Central memory CD8-positive, alpha-beta T cell (primary cell): ENCODE measurements around the gene RBM18.

Source experiments
- ATAC-seq: fragments of 150-1000 bp; cut with Tn5 transposase; replicated peaks from 2 replicates; pipeline ENCODE4 v1.10.0; 2022; ENCODE audit warnings: mild to moderate bottlenecking, moderate FRiP score, moderate number of reproducible peaks; ENCODE audit not compliant: poor library complexity, severe bottlenecking; ENCODE audit errors: extremely low read depth
- DNase-seq, 2 donors: peaks; one replicate each; pipeline ENCODE4 v3.0.0; 2021; ENCODE audit warnings: low spot score in 2 of 2
- H3K27ac Mint-ChIP-seq: one replicate; pipeline ENCODE4 v1.8.0; 2022; ENCODE audit warnings: low read depth, mild to moderate bottlenecking, moderate library complexity, mixed read lengths
- H3K27me3 Mint-ChIP-seq: one replicate; pipeline ENCODE4 v1.8.0; 2022; ENCODE audit warnings: mixed read lengths
- H3K36me3 Mint-ChIP-seq: one replicate; pipeline ENCODE4 v1.8.0; 2022; ENCODE audit warnings: mild to moderate bottlenecking, moderate library complexity, mixed read lengths; ENCODE audit not compliant: insufficient read depth
- H3K4me1 Mint-ChIP-seq: one replicate; pipeline ENCODE4 v1.8.0; 2022; ENCODE audit warnings: mixed read lengths
- H3K4me3 Mint-ChIP-seq: one replicate; pipeline ENCODE4 v1.8.0; 2022; ENCODE audit warnings: mild to moderate bottlenecking, moderate library complexity, mixed read lengths
- H3K9me3 Mint-ChIP-seq: one replicate; pipeline ENCODE4 v1.8.0; 2022; ENCODE audit warnings: mixed read lengths

RBM18 gene

DNA sequence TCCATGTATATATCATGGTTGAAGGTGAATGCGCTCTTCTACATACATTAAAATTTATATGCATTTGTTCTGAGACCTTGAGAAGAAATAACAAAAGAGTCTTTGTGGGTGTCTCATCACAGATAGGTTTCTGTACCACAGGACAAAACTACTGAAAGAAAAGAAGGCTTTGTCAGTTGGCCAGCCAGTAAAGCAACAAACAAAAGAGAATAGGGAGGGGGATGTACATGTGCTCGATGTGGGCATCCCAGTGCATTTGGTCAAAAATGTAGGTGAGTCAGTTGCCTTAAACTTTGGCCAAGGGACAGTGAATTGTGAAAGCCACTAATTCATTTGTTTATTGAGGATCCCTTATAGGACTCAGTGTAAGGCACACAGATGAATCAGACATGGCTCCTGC is 13.3 kb downstream of the RBM18 start:
- DNase-seq (no peak), ATAC-seq (no peak)
- peaks cover 46% of the 10 kb centered on the region for H3K36me3 Mint-ChIP-seq
- peaks cover 22% of the 10 kb centered on the region for H3K4me1 Mint-ChIP-seq
- H3K27ac Mint-ChIP-seq, result peak overlapping the region; percentile 54
- H3K9me3 Mint-ChIP-seq, result no peaks in the 10 kb centered on the region
- no peaks in the 10 kb centered on the region for H3K27me3 Mint-ChIP-seq
- H3K4me3 Mint-ChIP-seq, result no peak overlapping the region

DNA sequence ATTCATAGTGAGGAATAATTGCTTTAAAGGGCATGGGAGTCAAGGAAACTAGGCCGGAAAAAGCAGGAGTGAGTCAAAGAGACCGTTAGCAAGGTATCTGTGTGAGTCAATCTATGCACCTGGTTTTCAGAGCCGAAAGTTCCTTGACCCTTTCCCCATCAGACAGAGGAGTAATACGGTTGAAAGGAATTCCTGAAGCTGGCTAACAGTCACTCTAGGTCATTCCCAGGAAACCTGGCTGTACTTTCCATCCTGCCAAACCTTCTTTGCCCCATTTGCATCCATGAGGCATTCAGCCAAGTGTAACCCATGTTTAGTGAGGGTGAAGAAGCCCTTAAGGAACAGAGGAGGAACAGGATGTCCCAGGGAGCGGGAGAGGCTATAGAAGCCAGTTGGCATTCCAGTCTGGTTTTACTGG is 16.2 kb downstream of the RBM18 start:
- H3K9me3 Mint-ChIP-seq, result no peaks in the 10 kb centered on the region
- H3K4me3 Mint-ChIP-seq, result no peak overlapping the region

DNA sequence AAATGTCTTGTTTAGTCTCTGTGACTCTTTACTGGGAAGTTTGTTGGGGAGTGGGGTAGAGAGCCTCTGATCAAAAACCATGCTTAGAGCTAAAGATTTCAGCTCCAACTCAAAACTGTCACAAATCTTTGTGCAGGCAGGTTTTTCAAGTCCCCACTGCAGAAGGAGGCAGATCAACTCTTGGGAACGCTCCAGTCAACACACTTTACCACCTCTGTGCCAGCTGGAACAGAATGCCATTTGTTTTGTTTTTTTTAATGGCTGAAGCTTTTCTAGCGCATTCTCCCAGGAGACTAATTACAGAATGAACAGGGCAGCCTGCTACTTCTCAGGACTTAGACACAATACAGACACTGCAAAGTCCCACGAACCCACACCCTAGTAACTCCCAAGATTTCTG is 18.0 kb downstream of the RBM18 start:
- Mint-ChIP-seq H3K36me3 (peaks cover 64% of the 10 kb centered on the region), H3K4me3 (no peak overlapping the region), H3K27ac (no peak overlapping the region), H3K4me1 (no peaks in the 10 kb centered on the region), H3K27me3 (no peaks in the 10 kb centered on the region), H3K9me3 (no peaks in the 10 kb centered on the region)
- DNase-seq (no peak), ATAC-seq (no peak)

More for the DNA sequence above, 16.2 kb downstream of the RBM18 start:
- ATAC-seq (no peak), DNase-seq (no peak)
- Mint-ChIP-seq H3K27ac (no peak overlapping the region), H3K27me3 (no peaks in the 10 kb centered on the region), H3K4me1 (peaks cover 12% of the 10 kb centered on the region), H3K36me3 (peaks cover 57% of the 10 kb centered on the region)

DNA sequence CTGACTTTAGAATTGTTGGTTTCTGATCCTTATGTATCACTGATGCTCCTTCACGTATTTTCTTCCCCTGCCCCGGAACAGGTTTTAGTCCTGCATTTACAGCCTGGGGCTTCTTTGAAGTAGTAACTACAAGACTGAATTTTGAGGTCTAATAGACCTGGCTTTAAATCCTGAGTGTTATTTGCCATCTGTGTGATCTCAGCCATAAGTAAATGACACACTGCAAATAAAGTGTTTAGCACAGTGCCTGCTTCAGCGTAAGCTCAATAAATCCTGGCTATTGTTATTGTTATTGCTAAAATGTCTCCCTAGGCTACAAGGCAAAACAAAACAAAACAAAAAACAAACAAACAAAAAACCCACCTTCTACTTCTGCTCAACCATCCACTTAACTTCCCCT is 20.3 kb downstream of the RBM18 start:
- H3K4me3 Mint-ChIP-seq, result no peak overlapping the region
- H3K9me3 Mint-ChIP-seq, result no peaks in the 10 kb centered on the region
- H3K4me1 Mint-ChIP-seq, result no peaks in the 10 kb centered on the region
- ATAC-seq (no peak), DNase-seq (no peak)
- peaks cover 55% of the 10 kb centered on the region for H3K36me3 Mint-ChIP-seq
- H3K27me3 Mint-ChIP-seq, result no peaks in the 10 kb centered on the region
- no peak overlapping the region for H3K27ac Mint-ChIP-seq

DNA sequence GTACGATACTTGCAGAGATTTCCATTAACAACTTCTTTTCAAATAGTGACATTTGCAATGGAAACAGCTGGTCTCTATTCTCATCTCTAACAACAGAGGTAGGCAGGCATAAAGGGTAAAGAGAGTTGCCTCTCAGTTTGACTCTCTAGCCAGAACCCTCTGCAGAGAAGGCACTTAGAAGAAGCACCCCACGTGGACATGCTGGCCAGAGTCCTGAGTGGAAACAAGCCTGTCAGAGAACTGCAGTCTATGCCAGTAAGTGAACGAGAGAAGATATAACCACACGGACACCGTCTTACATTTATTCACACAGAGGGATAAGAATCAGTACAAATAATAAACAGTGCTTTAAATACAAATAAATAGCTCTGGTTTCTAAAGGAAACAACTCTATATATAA is 24.9 kb downstream of the RBM18 start:
- ATAC-seq (no peak), DNase-seq (no peak)
- H3K36me3 Mint-ChIP-seq, result peaks cover 34% of the 10 kb centered on the region
- no peaks in the 10 kb centered on the region for H3K27me3 Mint-ChIP-seq
- no peaks in the 10 kb centered on the region for H3K4me1 Mint-ChIP-seq
- no peaks in the 10 kb centered on the region for H3K9me3 Mint-ChIP-seq
- no peak overlapping the region for H3K27ac Mint-ChIP-seq
- no peak overlapping the region for H3K4me3 Mint-ChIP-seq

DNA sequence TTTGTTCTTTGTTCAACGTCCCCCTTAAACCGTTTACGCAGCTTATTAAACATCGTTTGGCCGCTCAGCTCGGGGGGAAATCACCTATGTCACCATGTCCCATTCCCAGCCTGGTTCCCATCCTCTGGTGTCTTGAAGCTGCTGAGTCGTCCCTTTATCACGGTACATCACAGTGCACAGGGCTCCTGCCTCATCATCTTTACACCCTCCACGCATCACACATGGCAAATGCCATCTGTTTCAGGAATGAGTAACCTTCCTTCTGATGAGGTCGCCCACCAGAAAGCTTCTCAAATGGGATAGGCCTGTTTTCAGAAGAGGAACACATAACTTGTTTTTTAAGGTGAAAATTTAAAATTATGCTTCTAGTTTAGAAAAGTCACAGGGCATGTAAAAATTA is 28.0 kb downstream of the RBM18 start:
- Mint-ChIP-seq H3K4me1 (no peaks in the 10 kb centered on the region), H3K4me3 (no peak overlapping the region), H3K27me3 (no peaks in the 10 kb centered on the region), H3K27ac (no peak overlapping the region), H3K9me3 (no peaks in the 10 kb centered on the region), H3K36me3 (peaks cover 14% of the 10 kb centered on the region)
- ATAC-seq (no peak), DNase-seq (no peak)

DNA sequence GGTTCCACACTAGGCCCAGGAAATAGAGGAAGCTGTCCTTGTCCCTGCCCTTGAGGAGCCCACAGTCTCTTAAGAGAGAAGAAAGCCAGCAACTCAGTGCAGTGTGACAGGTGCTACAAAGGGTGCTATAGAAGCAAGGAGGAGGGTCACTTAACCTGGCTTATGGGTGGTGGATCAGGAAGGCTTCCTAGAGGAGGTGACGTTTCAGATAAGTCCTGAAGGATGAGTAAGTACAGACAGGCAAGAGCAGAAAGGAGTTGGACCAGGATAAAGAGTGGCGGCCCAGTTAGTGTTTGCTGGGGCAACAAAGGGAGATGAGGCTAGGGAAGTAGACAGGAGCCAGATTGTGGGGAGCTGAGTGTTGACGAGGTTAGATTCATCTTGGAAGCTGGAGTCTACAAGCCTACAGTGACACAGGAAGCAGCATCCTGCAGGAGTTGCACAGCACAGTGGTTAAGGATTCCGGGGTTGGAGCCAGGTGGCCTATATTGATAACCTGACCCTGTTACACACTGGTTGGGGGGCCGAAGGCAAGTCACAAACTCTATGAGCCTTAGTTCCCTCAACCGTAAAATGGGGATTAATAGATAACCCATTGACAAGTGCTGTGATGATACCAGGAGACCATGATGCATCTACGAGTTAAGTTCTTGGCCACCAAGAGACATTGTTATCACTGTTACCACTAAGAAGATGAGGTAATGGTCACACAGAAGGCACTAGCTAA is 30.5 kb downstream of the RBM18 start:
- Mint-ChIP-seq H3K36me3 (peaks cover 5% of the 10 kb centered on the region), H3K4me3 (no peak overlapping the region), H3K9me3 (no peaks in the 10 kb centered on the region), H3K27me3 (no peaks in the 10 kb centered on the region), H3K4me1 (no peaks in the 10 kb centered on the region), H3K27ac (no peak overlapping the region)
- ATAC-seq (no peak), DNase-seq (no peak)

DNA sequence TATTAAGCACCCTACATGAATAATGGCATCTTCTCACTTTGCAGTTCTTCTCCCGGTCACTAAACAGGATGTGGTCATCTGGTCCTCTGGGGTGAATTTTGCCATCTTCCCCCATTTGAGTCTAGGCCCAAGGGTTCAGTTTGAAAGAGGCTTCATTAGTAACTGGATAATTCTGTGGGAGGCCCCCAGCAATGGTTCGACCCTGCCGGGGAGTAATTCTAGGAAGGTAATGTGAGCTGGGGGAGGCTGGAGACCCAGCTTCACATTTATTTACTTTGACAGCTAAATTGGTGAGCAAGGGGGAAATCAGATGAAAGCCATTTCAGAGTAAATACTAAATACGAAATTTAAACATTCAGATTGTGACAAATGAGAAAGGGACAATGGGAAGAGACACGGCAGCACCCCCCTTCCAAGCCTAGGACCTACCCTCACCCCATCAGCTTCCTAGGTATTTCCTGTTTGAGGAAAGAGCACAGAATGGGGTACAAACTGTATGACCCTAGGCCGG is 31.8 kb downstream of the RBM18 start:
- no peaks in the 10 kb centered on the region for H3K36me3 Mint-ChIP-seq
- no peaks in the 10 kb centered on the region for H3K4me1 Mint-ChIP-seq
- H3K27me3 Mint-ChIP-seq, result no peaks in the 10 kb centered on the region
- DNase-seq, result no peak
- no peak for ATAC-seq
- no peaks in the 10 kb centered on the region for H3K9me3 Mint-ChIP-seq
- H3K4me3 Mint-ChIP-seq, result no peak overlapping the region
- H3K27ac Mint-ChIP-seq, result no peak overlapping the region

DNA sequence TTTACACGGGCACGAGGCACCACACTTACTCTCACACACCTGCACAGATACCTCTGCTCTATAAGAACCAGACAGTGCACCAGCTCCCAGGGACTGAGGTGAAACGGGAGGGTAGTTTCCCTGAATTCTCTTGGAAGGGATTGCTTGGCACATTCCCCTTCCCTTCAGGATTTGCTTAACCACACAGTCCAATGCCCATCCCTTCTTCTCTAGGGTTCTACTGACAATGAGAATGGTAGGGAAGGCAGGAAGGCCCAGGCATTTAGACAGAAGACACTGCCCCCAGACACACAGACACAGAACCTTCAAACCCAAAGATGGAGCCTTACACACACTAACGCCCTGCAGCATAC is 35.2 kb downstream of the RBM18 start:
- H3K4me3 Mint-ChIP-seq, result no peak overlapping the region
- H3K27me3 Mint-ChIP-seq, result peaks cover 23% of the 10 kb centered on the region
- H3K27ac Mint-ChIP-seq, result no peak overlapping the region
- no peaks in the 10 kb centered on the region for H3K4me1 Mint-ChIP-seq
- ATAC-seq (no peak), DNase-seq (peak in 1 of 2 donors; percentile 3)
- no peaks in the 10 kb centered on the region for H3K9me3 Mint-ChIP-seq
- no peaks in the 10 kb centered on the region for H3K36me3 Mint-ChIP-seq

DNA sequence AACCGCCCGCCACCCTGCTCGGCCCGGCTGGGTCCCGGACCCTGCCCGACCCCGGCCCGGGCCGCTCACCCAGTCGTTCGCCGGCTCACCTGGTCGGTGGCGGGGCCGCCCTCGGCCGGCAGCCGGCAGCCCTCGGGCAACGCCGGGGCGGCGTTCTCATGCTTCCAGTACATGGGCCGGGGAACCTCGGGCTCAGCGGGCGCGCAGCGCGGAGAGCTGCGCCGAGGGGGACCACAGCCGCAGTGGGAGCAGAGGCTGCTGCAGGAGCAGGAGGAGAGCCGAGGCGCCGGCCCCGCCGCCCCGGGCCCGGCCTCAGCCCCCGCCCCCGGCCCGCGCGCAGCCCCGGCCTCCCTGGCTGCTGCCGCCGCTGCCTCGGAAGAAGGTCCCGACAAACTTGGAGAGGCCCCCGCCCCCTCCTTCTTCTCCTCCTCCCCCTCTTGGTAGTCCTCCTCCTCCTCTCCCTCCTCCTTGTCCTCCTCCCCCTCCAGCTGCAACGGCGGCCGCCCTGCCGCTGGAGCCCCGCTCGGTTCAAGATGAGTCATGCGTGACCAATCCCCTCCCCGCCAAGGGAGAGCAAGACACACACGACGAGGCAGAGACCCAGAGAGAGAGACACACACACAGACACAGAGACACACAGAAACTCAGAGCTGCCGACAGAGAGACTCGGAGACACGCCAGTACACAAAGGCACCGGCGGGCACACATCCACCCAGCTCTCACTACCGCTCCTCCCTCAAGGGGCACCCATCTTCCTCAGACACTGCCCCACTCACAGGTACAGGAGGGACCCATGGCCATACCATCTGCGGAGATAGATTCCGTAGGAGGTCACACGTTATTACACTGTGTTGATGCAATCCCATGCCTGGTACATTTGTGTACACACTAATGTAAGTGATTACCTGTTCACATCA is 35.8 kb downstream of the RBM18 start, which contains the start of gene LHX6:
Gene LHX6, minus strand, starts transcription at position 390 of the 917 bp plus-strand sequence. Its CDS starts 217 bp downstream, at position 173.
- Mint-ChIP-seq H3K4me3 (peak within 1 kb of the TSS; percentile 28), H3K36me3 (no peaks in the 10 kb centered on the region), H3K27me3 (peaks cover 30% of the 10 kb centered on the region), H3K4me1 (no peaks in the 10 kb centered on the region), H3K27ac (no peak within 1 kb of the TSS), H3K9me3 (no peaks in the 10 kb centered on the region)
- DNase-seq (peak in 1 of 2 donors; percentile 10), ATAC-seq (no peak)

DNA sequence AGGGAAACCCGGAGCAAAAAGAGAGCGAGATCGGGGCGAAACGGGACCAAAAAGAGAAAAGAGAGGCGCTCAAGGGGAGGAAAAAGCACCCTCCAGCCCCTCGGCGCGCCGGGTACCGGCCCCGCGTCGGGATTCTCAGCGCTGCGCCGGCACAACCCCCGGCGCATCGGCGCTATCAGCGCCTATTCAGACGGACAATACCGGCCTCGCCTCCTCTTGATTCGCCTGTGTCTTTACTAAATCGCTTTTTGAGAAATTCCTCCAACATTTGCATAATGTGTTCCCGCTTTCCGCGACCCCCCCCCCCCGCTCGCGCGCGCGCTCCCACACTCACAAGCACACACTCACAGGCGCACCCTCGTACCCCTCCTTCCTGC is 36.5 kb downstream of the RBM18 start:
- peak in 1 of 2 donors; percentile 0 for DNase-seq
- Mint-ChIP-seq H3K27ac (no peak overlapping the region), H3K4me3 (peak overlapping the region; percentile 28), H3K9me3 (no peaks in the 10 kb centered on the region), H3K27me3 (peaks cover 36% of the 10 kb centered on the region), H3K4me1 (no peaks in the 10 kb centered on the region), H3K36me3 (no peaks in the 10 kb centered on the region)
- ATAC-seq, result no peak

DNA sequence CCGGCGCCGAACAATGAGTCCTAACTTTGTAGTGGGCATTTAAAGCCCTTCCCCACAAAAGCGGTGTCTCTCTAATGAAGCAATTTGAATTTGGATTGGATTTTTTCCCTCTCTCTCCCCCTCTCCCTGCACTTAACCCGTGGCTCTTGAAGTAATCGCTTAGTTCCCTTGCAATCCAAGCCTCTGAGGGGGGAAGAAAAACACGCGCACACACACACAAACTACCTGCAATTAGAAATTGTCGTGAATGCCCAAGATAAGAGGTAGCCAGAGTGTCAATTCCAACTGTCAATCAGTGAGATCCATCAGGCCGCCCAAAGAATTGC is 37.1 kb downstream of the RBM18 start:
- Mint-ChIP-seq H3K27ac (no peak overlapping the region), H3K36me3 (no peaks in the 10 kb centered on the region), H3K27me3 (peaks cover 42% of the 10 kb centered on the region), H3K4me3 (no peak overlapping the region), H3K4me1 (peaks cover 5% of the 10 kb centered on the region), H3K9me3 (no peaks in the 10 kb centered on the region)
- ATAC-seq, result no peak
- no peak for DNase-seq
